ENCODE results near the gene HSD3B7.

HSD3B7 gene

DNA sequence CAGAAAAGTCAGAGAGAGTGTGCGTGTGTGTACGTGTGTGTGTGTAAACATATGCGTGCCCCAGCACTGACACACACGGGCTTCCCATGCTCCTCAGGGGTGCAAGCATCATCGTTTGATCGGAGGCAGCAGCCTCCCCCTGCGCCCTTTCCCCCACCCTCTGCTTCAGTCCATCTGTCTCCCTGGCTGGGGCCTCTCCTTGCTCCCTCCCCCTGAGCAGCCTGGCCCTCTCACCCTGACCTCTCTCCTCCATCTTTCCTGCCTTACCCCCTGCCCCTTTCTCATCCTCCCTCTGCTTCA, 21.0 kb downstream of the HSD3B7 start:
- Histone ChIP-seq H4K91ac (ENCODE audit: low read depth, low read length) (no peak overlapping the region), H3K14ac (ENCODE audit: low read length) (no peak overlapping the region), H2BK12ac (ENCODE audit: low read length) (no peak overlapping the region), H3K9ac (ENCODE audit: low read length) (no peak overlapping the region), H3K18ac (ENCODE audit: low read length) (no peak overlapping the region), H2AFZ (ENCODE audit: insufficient read depth, low read length, poor library complexity) (no peak overlapping the region), H3K4me1 (ENCODE audit: control insufficient read depth in 1 of 2, insufficient read depth in 2 of 2, low read length in 2 of 2) (peaks cover 8 to 9% of the 10 kb centered on the region in 2 experiments), H3K36me3 (ENCODE audit: control insufficient read depth in 1 of 2, insufficient read depth in 2 of 2, low read length in 2 of 2) (no peaks in the 10 kb centered on the region), H3K4me3 (ENCODE audit: low read depth, low read length) (no peak overlapping the region), H3K79me2 (ENCODE audit: control insufficient read depth, insufficient read depth, low read length, poor library complexity) (no peaks in the 10 kb centered on the region), H3K79me1 (ENCODE audit: low read length) (no peaks in the 10 kb centered on the region), H2BK120ac (ENCODE audit: insufficient read depth, low read length, poor library complexity) (no peak overlapping the region), H2BK5ac (ENCODE audit: low read depth, low read length, poor library complexity) (no peak overlapping the region), H4K8ac (ENCODE audit: low read depth, low read length) (no peak overlapping the region), H3K9me3 (ENCODE audit: insufficient read depth, low read depth, low read length) (peaks cover 6% of the 10 kb centered on the region), H3K4me2 (ENCODE audit: low read length) (no peak overlapping the region), H4K12ac (ENCODE audit: low read depth, low read length) (no peak overlapping the region), H2AK5ac (ENCODE audit: low read length) (no peak overlapping the region), H3K4ac (ENCODE audit: low read depth, low read length) (no peak overlapping the region), H3K27me3 (ENCODE audit: insufficient read depth, low read length) (peaks cover 9% of the 10 kb centered on the region), H3K27ac (ENCODE audit: low read depth, low read length) (no peak overlapping the region), H3K23ac (ENCODE audit: low read length) (no peak overlapping the region)
- WGBS (ENCODE audit: extremely low coverage, insufficient coverage, insufficient read length): no CpG with 5 or more reads among the region's 7 CpGs
- DNase-seq: no peak

DNA sequence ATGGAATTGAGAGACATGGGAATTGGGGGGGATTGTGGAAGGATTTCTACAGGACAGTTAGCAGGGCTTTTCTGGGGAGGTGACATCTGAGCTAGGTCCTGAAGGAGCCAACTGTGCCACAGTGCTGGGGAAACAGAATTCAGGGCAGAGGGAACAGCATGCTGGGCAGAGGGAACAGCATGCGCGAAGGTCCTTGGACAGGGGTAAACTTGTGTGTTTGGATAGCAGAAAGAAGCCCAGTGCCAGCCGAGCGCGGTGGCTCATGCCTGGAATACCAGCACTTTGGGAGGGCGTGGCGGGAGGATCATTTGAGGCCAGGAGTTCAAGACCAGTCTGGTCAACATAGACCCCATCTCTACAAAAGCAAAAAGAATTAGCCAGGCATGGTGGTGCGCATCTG, 21.6 kb downstream of the HSD3B7 start:
- Histone ChIP-seq H4K12ac (ENCODE audit: low read depth, low read length) (no peak overlapping the region), H3K23ac (ENCODE audit: low read length) (no peak overlapping the region), H3K36me3 (ENCODE audit: control insufficient read depth in 1 of 2, insufficient read depth in 2 of 2, low read length in 2 of 2) (no peaks in the 10 kb centered on the region), H3K79me1 (ENCODE audit: low read length) (no peaks in the 10 kb centered on the region), H3K9me3 (ENCODE audit: insufficient read depth, low read depth, low read length) (peaks cover 6% of the 10 kb centered on the region), H2BK5ac (ENCODE audit: low read depth, low read length, poor library complexity) (no peak overlapping the region), H2BK12ac (ENCODE audit: low read length) (no peak overlapping the region), H2AFZ (ENCODE audit: insufficient read depth, low read length, poor library complexity) (no peak overlapping the region), H3K9ac (ENCODE audit: low read length) (no peak overlapping the region), H2AK5ac (ENCODE audit: low read length) (no peak overlapping the region), H4K91ac (ENCODE audit: low read depth, low read length) (no peak overlapping the region), H3K27me3 (ENCODE audit: insufficient read depth, low read length) (peaks cover 14% of the 10 kb centered on the region), H3K4ac (ENCODE audit: low read depth, low read length) (no peak overlapping the region), H3K4me2 (ENCODE audit: low read length) (no peak overlapping the region), H3K14ac (ENCODE audit: low read length) (no peak overlapping the region), H2BK120ac (ENCODE audit: insufficient read depth, low read length, poor library complexity) (no peak overlapping the region), H3K4me3 (ENCODE audit: low read depth, low read length) (no peak overlapping the region), H4K8ac (ENCODE audit: low read depth, low read length) (no peak overlapping the region), H3K4me1 (ENCODE audit: control insufficient read depth in 1 of 2, insufficient read depth in 2 of 2, low read length in 2 of 2) (peaks cover 8 to 9% of the 10 kb centered on the region in 2 experiments), H3K18ac (ENCODE audit: low read length) (no peak overlapping the region), H3K27ac (ENCODE audit: low read depth, low read length) (no peak overlapping the region), H3K79me2 (ENCODE audit: control insufficient read depth, insufficient read depth, low read length, poor library complexity) (no peaks in the 10 kb centered on the region)
- no CpG with 5 or more reads among the region's 8 CpGs for WGBS (ENCODE audit: extremely low coverage, insufficient coverage, insufficient read length)
- no peak for DNase-seq

DNA sequence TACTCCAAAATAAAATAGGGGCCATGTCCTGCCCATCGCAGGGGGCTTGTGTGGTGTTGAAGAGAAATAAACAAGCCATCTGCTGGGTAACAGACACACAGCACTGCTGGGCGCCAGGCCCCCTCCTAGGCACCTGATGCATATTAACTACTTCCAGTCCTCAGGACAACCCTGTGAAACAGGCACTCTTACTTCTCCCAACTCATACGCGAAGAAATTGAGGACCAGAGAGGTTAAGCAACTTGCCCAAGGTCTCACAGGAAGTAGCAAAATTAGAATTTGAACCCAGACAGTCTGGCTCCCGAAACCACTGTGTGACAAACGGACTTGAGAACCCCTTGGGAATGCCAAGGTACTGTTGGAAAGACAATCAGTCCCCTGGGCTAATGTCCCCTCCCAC, 22.7 kb downstream of the HSD3B7 start:
- Histone ChIP-seq H3K23ac (ENCODE audit: low read length) (no peak overlapping the region), H3K9me3 (ENCODE audit: insufficient read depth, low read depth, low read length) (peaks cover 6% of the 10 kb centered on the region), H3K27ac (ENCODE audit: low read depth, low read length) (no peak overlapping the region), H2BK120ac (ENCODE audit: insufficient read depth, low read length, poor library complexity) (no peak overlapping the region), H3K4ac (ENCODE audit: low read depth, low read length) (no peak overlapping the region), H2AFZ (ENCODE audit: insufficient read depth, low read length, poor library complexity) (no peak overlapping the region), H3K14ac (ENCODE audit: low read length) (no peak overlapping the region), H2BK12ac (ENCODE audit: low read length) (no peak overlapping the region), H3K9ac (ENCODE audit: low read length) (no peak overlapping the region), H4K8ac (ENCODE audit: low read depth, low read length) (no peak overlapping the region), H3K18ac (ENCODE audit: low read length) (no peak overlapping the region), H3K79me2 (ENCODE audit: control insufficient read depth, insufficient read depth, low read length, poor library complexity) (no peaks in the 10 kb centered on the region), H4K91ac (ENCODE audit: low read depth, low read length) (no peak overlapping the region), H3K79me1 (ENCODE audit: low read length) (no peaks in the 10 kb centered on the region), H2BK5ac (ENCODE audit: low read depth, low read length, poor library complexity) (no peak overlapping the region), H3K4me3 (ENCODE audit: low read depth, low read length) (no peak overlapping the region), H4K12ac (ENCODE audit: low read depth, low read length) (no peak overlapping the region), H3K4me2 (ENCODE audit: low read length) (no peak overlapping the region), H3K36me3 (ENCODE audit: control insufficient read depth in 1 of 2, insufficient read depth in 2 of 2, low read length in 2 of 2) (no peaks in the 10 kb centered on the region), H2AK5ac (ENCODE audit: low read length) (no peak overlapping the region), H3K4me1 (ENCODE audit: control insufficient read depth in 1 of 2, insufficient read depth in 2 of 2, low read length in 2 of 2) (peaks cover 0 to 4% of the 10 kb centered on the region in 2 experiments), H3K27me3 (ENCODE audit: insufficient read depth, low read length) (peaks cover 14% of the 10 kb centered on the region)
- no CpG with 5 or more reads among the region's 6 CpGs for WGBS (ENCODE audit: extremely low coverage, insufficient coverage, insufficient read length)
- DNase-seq: no peak

DNA sequence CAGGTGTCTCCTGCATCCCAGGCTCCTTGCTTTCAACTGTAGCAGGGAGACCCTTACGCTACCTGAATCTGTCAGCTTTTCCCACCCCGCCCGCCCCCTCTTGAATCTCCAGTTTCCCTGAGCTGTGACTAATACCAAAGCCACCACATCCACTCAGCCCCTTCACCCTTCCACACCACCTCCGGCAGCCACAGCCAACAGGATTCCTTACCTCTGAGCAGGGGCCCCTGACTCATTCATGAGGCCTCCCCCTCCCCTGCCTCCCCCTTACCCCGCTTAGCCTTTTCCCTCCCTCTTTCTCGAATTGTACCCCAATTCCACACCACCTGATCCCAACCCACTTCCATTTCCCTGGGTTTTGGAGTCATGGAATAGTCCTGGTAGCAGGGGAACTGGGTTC, 23.1 kb downstream of the HSD3B7 start:
- no peak overlapping the region for H4K91ac ChIP-seq (ENCODE audit: low read depth, low read length)
- H3K36me3 ChIP-seq (ENCODE audit: control insufficient read depth in 1 of 2, insufficient read depth in 2 of 2, low read length in 2 of 2): no peaks in the 10 kb centered on the region
- peaks cover 14% of the 10 kb centered on the region for H3K27me3 ChIP-seq (ENCODE audit: insufficient read depth, low read length)
- H3K4me1 ChIP-seq (ENCODE audit: control insufficient read depth in 1 of 2, insufficient read depth in 2 of 2, low read length in 2 of 2): no peaks in the 10 kb centered on the region
- no CpG with 5 or more reads among the region's 6 CpGs for WGBS (ENCODE audit: extremely low coverage, insufficient coverage, insufficient read length)
- H2AFZ ChIP-seq (ENCODE audit: insufficient read depth, low read length, poor library complexity): no peak overlapping the region
- no peak for DNase-seq
- H3K9ac ChIP-seq (ENCODE audit: low read length): no peak overlapping the region
- H3K4me3 ChIP-seq (ENCODE audit: low read depth, low read length): no peak overlapping the region
- no peak overlapping the region for H3K4ac ChIP-seq (ENCODE audit: low read depth, low read length)
- H3K14ac ChIP-seq (ENCODE audit: low read length): no peak overlapping the region
- peaks cover 6% of the 10 kb centered on the region for H3K9me3 ChIP-seq (ENCODE audit: insufficient read depth, low read depth, low read length)
- H3K27ac ChIP-seq (ENCODE audit: low read depth, low read length): no peak overlapping the region
- H2BK12ac ChIP-seq (ENCODE audit: low read length): no peak overlapping the region
- H3K18ac ChIP-seq (ENCODE audit: low read length): no peak overlapping the region
- no peak overlapping the region for H3K4me2 ChIP-seq (ENCODE audit: low read length)
- no peak overlapping the region for H2BK120ac ChIP-seq (ENCODE audit: insufficient read depth, low read length, poor library complexity)
- no peaks in the 10 kb centered on the region for H3K79me1 ChIP-seq (ENCODE audit: low read length)
- no peaks in the 10 kb centered on the region for H3K79me2 ChIP-seq (ENCODE audit: control insufficient read depth, insufficient read depth, low read length, poor library complexity)
- H3K23ac ChIP-seq (ENCODE audit: low read length): no peak overlapping the region
- no peak overlapping the region for H2AK5ac ChIP-seq (ENCODE audit: low read length)
- no peak overlapping the region for H4K12ac ChIP-seq (ENCODE audit: low read depth, low read length)
- H2BK5ac ChIP-seq (ENCODE audit: low read depth, low read length, poor library complexity): no peak overlapping the region
- H4K8ac ChIP-seq (ENCODE audit: low read depth, low read length): no peak overlapping the region

Data from trophoblast cell (in vitro differentiated cells and primary cell).